Neuronal stem cell (in vitro differentiated cells): Measurements from ENCODE around the gene ADORA2A.
A peak's percentile ranks its signal among the peaks of the same experiment; 100 is the strongest.

Experiments
- DNase-seq: peaks from one replicate; pipeline ENCODE4 v3.0.0-alpha.2; 2013; ENCODE audit warnings: low spot score
- H2AFZ ChIP-seq: one replicate; pipeline ENCODE4 v1.6.1; 2013; ENCODE audit warnings: mild to moderate bottlenecking, low read length, inconsistent platforms
- H2AK5ac ChIP-seq: 2 replicates; pipeline ENCODE4 v1.6.1; 2013; ENCODE audit warnings: low read depth, mild to moderate bottlenecking, inconsistent platforms, low read length, moderate library complexity, mixed read lengths
- H2BK120ac ChIP-seq: 2 replicates; pipeline ENCODE4 v1.6.1; 2013; ENCODE audit warnings: low read depth, mild to moderate bottlenecking, inconsistent platforms, low read length, moderate library complexity, mixed read lengths
- H2BK12ac ChIP-seq: one replicate; pipeline ENCODE4 v1.6.1; 2013; ENCODE audit warnings: low read length, inconsistent platforms
- H2BK15ac ChIP-seq: 2 replicates; pipeline ENCODE4 v1.6.1; 2013; ENCODE audit warnings: mild to moderate bottlenecking, low read length, inconsistent platforms, mixed read lengths
- H2BK5ac ChIP-seq: one replicate; pipeline ENCODE4 v1.6.1; 2013; ENCODE audit warnings: inconsistent platforms, mild to moderate bottlenecking, low read length, moderate library complexity
- H3K14ac ChIP-seq: one replicate; pipeline ENCODE4 v1.6.1; 2013; ENCODE audit warnings: low read length, inconsistent platforms
- H3K18ac ChIP-seq: 2 replicates; pipeline ENCODE4 v1.6.1; 2013; ENCODE audit warnings: low read length, inconsistent platforms
- H3K23ac ChIP-seq: 2 replicates; pipeline ENCODE4 v1.6.1; 2013; ENCODE audit warnings: low read depth, mild to moderate bottlenecking, mixed read lengths, low read length, inconsistent platforms; ENCODE audit not compliant: poor library complexity
- H3K27ac ChIP-seq: replicated peaks from 3 replicates; pipeline ENCODE4 v1.5.1; 2013; ENCODE audit warnings: low read length, inconsistent platforms
- H3K27me3 ChIP-seq, 3 experiments: 2 replicates each; pipeline ENCODE4 v1.6.1; 2013; ENCODE audit warnings: low read length in 3 of 3, mild to moderate bottlenecking in 2 of 3, inconsistent platforms in 1 of 3, low read depth in 1 of 3, mixed read lengths in 1 of 3, moderate library complexity in 1 of 3; ENCODE audit not compliant: control insufficient read depth in 3 of 3, insufficient read depth in 3 of 3
- H3K36me3 ChIP-seq, 2 donors: replicated peaks in 1 of 2; 2 replicates each; pipeline ENCODE4 v1.6.1; 2013; ENCODE audit warnings: low read length in 2 of 2; ENCODE audit not compliant: control insufficient read depth in 2 of 2, insufficient read depth in 2 of 2
- H3K4ac ChIP-seq: 2 replicates; pipeline ENCODE4 v1.6.1; 2013; ENCODE audit warnings: inconsistent platforms, mild to moderate bottlenecking, low read length, moderate library complexity
- H3K4me1 ChIP-seq, 2 donors: 1 replicate in 1 of 2; 2 replicates in 1 of 2; pipeline ENCODE4 v1.6.1; 2013; ENCODE audit warnings: low read length in 2 of 2, low read depth in 1 of 2; ENCODE audit not compliant: control insufficient read depth in 2 of 2, insufficient read depth in 1 of 2
- H3K4me2 ChIP-seq: one replicate; pipeline ENCODE4 v1.6.1; 2013; ENCODE audit warnings: mild to moderate bottlenecking, low read length, inconsistent platforms; ENCODE audit not compliant: insufficient read depth, poor library complexity, severe bottlenecking
- H3K4me3 ChIP-seq, 2 donors: 2 replicates each; pipeline ENCODE4 v1.5.1; 2013; ENCODE audit warnings: low read length in 2 of 2, mild to moderate bottlenecking in 2 of 2, inconsistent platforms in 1 of 2, moderate library complexity in 1 of 2
- H3K79me1 ChIP-seq: one replicate; pipeline ENCODE4 v1.6.1; 2013; ENCODE audit warnings: low read depth, mild to moderate bottlenecking, inconsistent platforms, low read length, moderate library complexity
- H3K9ac ChIP-seq: one replicate; pipeline ENCODE4 v1.6.1; 2013; ENCODE audit warnings: mild to moderate bottlenecking, low read depth, low read length, inconsistent platforms; ENCODE audit not compliant: poor library complexity
- H3K9me3 ChIP-seq, 2 donors: replicated peaks in 1 of 2; 2 replicates each; pipeline versions ENCODE3 to v1.6.1; 2013; ENCODE audit warnings: low read length in 2 of 2, mild to moderate bottlenecking in 2 of 2, inconsistent platforms in 1 of 2, low read depth in 1 of 2, mixed read lengths in 1 of 2, moderate library complexity in 1 of 2; ENCODE audit not compliant: control insufficient read depth in 2 of 2, insufficient read depth in 1 of 2
- H4K8ac ChIP-seq: one replicate; pipeline ENCODE4 v1.6.1; 2013; ENCODE audit warnings: low read depth, mild to moderate bottlenecking, inconsistent platforms, low read length, moderate library complexity
- H4K91ac ChIP-seq: one replicate; pipeline ENCODE4 v1.6.1; 2013; ENCODE audit warnings: low read length, low read depth, mild to moderate bottlenecking, inconsistent platforms; ENCODE audit not compliant: poor library complexity
- WGBS, 2 donors: extraction: QIAGEN DNeasy Blood & Tissue Kit; methylation state at CpG; one replicate each; pipeline ENCODE4 v1.1.7; 2013; ENCODE audit warnings: missing lambda C conversion rate in 2 of 2, mixed read lengths in 1 of 2; ENCODE audit not compliant: insufficient read length in 2 of 2, insufficient replicate concordance in 1 of 2; ENCODE audit errors: extremely low coverage in 2 of 2; 5-methylcytosine and 5-hydroxymethylcytosine counted together

ADORA2A gene

GRCh38 chr22:24453853-24454252 lies 26.5 kb downstream of the ADORA2A start:
- Histone ChIP-seq H2BK5ac (no peak overlapping the region), H3K18ac (no peak overlapping the region)

GRCh38 chr22:24455039-24455438 lies 27.6 kb downstream of the ADORA2A start:
- H4K91ac ChIP-seq: no peak overlapping the region
- no peak overlapping the region for H2BK5ac ChIP-seq
- no peak overlapping the region for H3K14ac ChIP-seq
- H3K79me1 ChIP-seq: no peaks in the 10 kb centered on the region
- H3K23ac ChIP-seq: no peak overlapping the region
- peak overlapping the region; percentile 42 for H3K18ac ChIP-seq
- no peaks in the 10 kb centered on the region for H3K9me3 ChIP-seq
- no peak overlapping the region for H3K27ac ChIP-seq
- H3K27me3 ChIP-seq: peaks cover 0 to 4% (median 0%) of the 10 kb centered on the region in 3 experiments
- WGBS, 2 donors: no CpG with 5 or more reads among the region's 4 CpGs
- no peak overlapping the region for H2BK15ac ChIP-seq
- DNase-seq: no peak
- H3K36me3 ChIP-seq: no peaks in the 10 kb centered on the region
- H3K9ac ChIP-seq: no peak overlapping the region
- H2AFZ ChIP-seq: no peak overlapping the region
- H3K4me2 ChIP-seq: no peak overlapping the region
- H3K4ac ChIP-seq: no peak overlapping the region
- H3K4me3 ChIP-seq: no peak overlapping the region
- no peak overlapping the region for H2BK120ac ChIP-seq
- no peak overlapping the region for H2BK12ac ChIP-seq
- no peak overlapping the region for H4K8ac ChIP-seq
- H3K4me1 ChIP-seq: peaks cover 1 to 5% of the 10 kb centered on the region in 2 donors
- no peak overlapping the region for H2AK5ac ChIP-seq

More at GRCh38 chr22:24453853-24454252, 26.5 kb downstream of the ADORA2A start:
- no peak for DNase-seq
- H2AK5ac ChIP-seq: no peak overlapping the region
- H3K4me1 ChIP-seq: peaks cover 1 to 5% of the 10 kb centered on the region in 2 donors
- no peak overlapping the region for H3K4ac ChIP-seq
- no peak overlapping the region for H2BK12ac ChIP-seq
- H3K23ac ChIP-seq: no peak overlapping the region
- H2AFZ ChIP-seq: no peak overlapping the region
- H3K4me2 ChIP-seq: no peak overlapping the region
- no peak overlapping the region for H4K8ac ChIP-seq
- H3K27me3 ChIP-seq: peaks cover 0 to 4% (median 2%) of the 10 kb centered on the region in 3 experiments
- no peaks in the 10 kb centered on the region for H3K79me1 ChIP-seq
- no peak overlapping the region for H3K4me3 ChIP-seq
- no peak overlapping the region for H3K14ac ChIP-seq
- H3K27ac ChIP-seq: no peak overlapping the region
- H2BK15ac ChIP-seq: no peak overlapping the region
- no peak overlapping the region for H2BK120ac ChIP-seq
- no peaks in the 10 kb centered on the region for H3K9me3 ChIP-seq
- H3K9ac ChIP-seq: no peak overlapping the region
- no peak overlapping the region for H4K91ac ChIP-seq
- H3K36me3 ChIP-seq: no peaks in the 10 kb centered on the region
- WGBS, 2 donors: no CpG with 5 or more reads among the region's 1 CpG

GRCh38 chr22:24455751-24456426 lies 28.5 kb downstream of the ADORA2A start:
- H2BK120ac ChIP-seq: no peak overlapping the region
- no peak overlapping the region for H3K4ac ChIP-seq
- no peak overlapping the region for H3K23ac ChIP-seq
- no peak overlapping the region for H2AFZ ChIP-seq
- H3K4me2 ChIP-seq: no peak overlapping the region
- H3K14ac ChIP-seq: no peak overlapping the region
- H3K4me3 ChIP-seq: no peak overlapping the region
- no peaks in the 10 kb centered on the region for H3K36me3 ChIP-seq
- H2AK5ac ChIP-seq: no peak overlapping the region
- peaks cover 0 to 4% (median 0%) of the 10 kb centered on the region in 3 experiments for H3K27me3 ChIP-seq
- no peak overlapping the region for H4K8ac ChIP-seq
- H4K91ac ChIP-seq: no peak overlapping the region
- H2BK15ac ChIP-seq: no peak overlapping the region
- no peak overlapping the region for H3K18ac ChIP-seq
- H3K4me1 ChIP-seq: peaks cover 0 to 3% of the 10 kb centered on the region in 2 donors
- no peak overlapping the region for H2BK12ac ChIP-seq
- no peaks in the 10 kb centered on the region for H3K9me3 ChIP-seq
- no peak overlapping the region for H2BK5ac ChIP-seq
- no peak for DNase-seq
- no peaks in the 10 kb centered on the region for H3K79me1 ChIP-seq
- no CpG with 5 or more reads among the region's 9 CpGs for WGBS, 2 donors
- H3K27ac ChIP-seq: no peak overlapping the region
- H3K9ac ChIP-seq: no peak overlapping the region

- H3K27ac ChIP-seq: no peak overlapping the region
- no CpG with 5 or more reads among the region's 3 CpGs for WGBS, 2 donors
Measured at GRCh38 chr22:24457894-24458420, 30.6 kb downstream of the ADORA2A start.

More at GRCh38 chr22:24457894-24458420, 30.6 kb downstream of the ADORA2A start:
- Histone ChIP-seq H2BK5ac (no peak overlapping the region), H3K9ac (no peak overlapping the region), H2BK12ac (no peak overlapping the region), H3K27me3 (peaks cover 0 to 4% (median 0%) of the 10 kb centered on the region in 3 experiments), H2BK15ac (no peak overlapping the region), H3K79me1 (no peaks in the 10 kb centered on the region), H3K18ac (no peak overlapping the region), H3K14ac (no peak overlapping the region), H4K91ac (no peak overlapping the region), H3K4ac (no peak overlapping the region), H4K8ac (no peak overlapping the region), H3K4me1 (peaks cover 0 to 3% of the 10 kb centered on the region in 2 donors), H2BK120ac (no peak overlapping the region), H2AK5ac (no peak overlapping the region), H3K4me3 (no peak overlapping the region), H2AFZ (no peak overlapping the region), H3K23ac (no peak overlapping the region), H3K36me3 (no peaks in the 10 kb centered on the region), H3K9me3 (no peaks in the 10 kb centered on the region), H3K4me2 (no peak overlapping the region)
- no peak for DNase-seq
